K562 (cell line): ENCODE measurements around the gene FAM110D. TPM values are rescaled to one million over a fixed set of nuclear protein-coding genes. Genes with fewer than 3 reads are reported as not detected.

Source experiments
- ARID1B ChIP-seq: fragments of 450-650 bp; IDR thresholded peaks from 2 replicates; pipeline ENCODE4 v1.6.1; 2016; ENCODE audit warnings: antibody characterized with exemption, mild to moderate bottlenecking, inconsistent platforms
- C11orf30 ChIP-seq: fragments of 450-650 bp; IDR thresholded peaks from 2 replicates; pipeline ENCODE4 v1.6.1; 2016; ENCODE audit warnings: low read depth, mild to moderate bottlenecking
- CBX8 ChIP-seq: fragments of 200-600 bp; sonication (generic); IDR thresholded peaks from 2 replicates; pipeline ENCODE4 v1.6.1; 2012; ENCODE audit warnings: borderline replicate concordance, mixed run types, low read depth, mild to moderate bottlenecking, moderate library complexity, mixed read lengths, low read length, control low read depth, inconsistent platforms; ENCODE audit not compliant: poor library complexity, severe bottlenecking; ENCODE audit errors: extremely low read depth
- CEBPG ChIP-seq, 3 experiments: fragments of 200-800 bp in 1 of 3; sonication (Bioruptor generic) in 1 of 3; sonication (generic) in 1 of 3; formaldehyde crosslinking in 1 of 3; IDR thresholded peaks in 2 of 3; conservative IDR thresholded peaks in 1 of 3; 2 replicates each; pipeline versions ENCODE4 v1.6.1 to v1.8.0; 2016 to 2022; ENCODE audit warnings: missing compliant biosample characterization in 2 of 3, missing genetic modification characterization in 2 of 3, mild to moderate bottlenecking in 1 of 3, missing genetic modification reagents in 1 of 3
- ETV5 ChIP-seq: sonication (generic); formaldehyde crosslinking; IDR thresholded peaks from 2 replicates; pipeline ENCODE4 v1.4.0; 2020; ENCODE audit warnings: low read depth, mild to moderate bottlenecking, missing genetic modification reagents
- HDAC2 ChIP-seq: fragments of 450-650 bp; IDR thresholded peaks from 2 replicates; pipeline ENCODE4 v1.6.1; 2016; ENCODE audit warnings: mild to moderate bottlenecking
- HMG20A ChIP-seq: fragments of 450-650 bp; formaldehyde crosslinking; conservative IDR thresholded peaks from 2 replicates; pipeline ENCODE4 v1.4.0; 2020; ENCODE audit warnings: mild to moderate bottlenecking, mixed read lengths
- HNRNPL ChIP-seq: fragments of 200-400 bp; formaldehyde crosslinking; IDR thresholded peaks from 2 replicates; pipeline ENCODE4 v1.6.1; 2017; ENCODE audit warnings: low read depth, mild to moderate bottlenecking, low read length
- L3MBTL2 ChIP-seq: fragments of 450-650 bp; IDR thresholded peaks from 2 replicates; pipeline ENCODE4 v1.6.1; 2016; ENCODE audit warnings: mild to moderate bottlenecking, moderate library complexity
- NFRKB ChIP-seq: fragments of 450-650 bp; IDR thresholded peaks from 2 replicates; pipeline ENCODE4 v1.6.1; 2016; ENCODE audit warnings: low read depth
- NR4A1 ChIP-seq, 2 experiments: fragments of 250-450 bp in 1 of 2; fragments of 450-650 bp in 1 of 2; sonication (Bioruptor Pico) in 1 of 2; IDR thresholded peaks; 2 replicates each; pipeline versions ENCODE4 v1.4.0 to v1.6.1; 2016 to 2020; ENCODE audit warnings: mild to moderate bottlenecking in 2 of 2, missing compliant biosample characterization in 1 of 2, missing genetic modification characterization in 1 of 2, moderate library complexity in 1 of 2
- PRPF4 ChIP-seq: fragments of 200-400 bp; formaldehyde crosslinking; IDR thresholded peaks from one replicate; pipeline ENCODE4 v1.6.1; 2017; ENCODE audit warnings: low read length, low read depth, mild to moderate bottlenecking; ENCODE audit not compliant: insufficient read depth, poor library complexity, severe bottlenecking
- ZBTB17 ChIP-seq: fragments of 450-650 bp; formaldehyde crosslinking; IDR thresholded peaks from 2 replicates; pipeline ENCODE4 v1.4.0; 2020; ENCODE audit warnings: mild to moderate bottlenecking
- ZNF57 ChIP-seq: fragments of 450-650 bp; formaldehyde crosslinking; IDR thresholded peaks from 2 replicates; pipeline ENCODE4 v1.4.0; 2020; ENCODE audit warnings: mild to moderate bottlenecking, moderate library complexity
- ZNF699 ChIP-seq: fragments of 250-450 bp; sonication (Bioruptor Pico); IDR thresholded peaks from 2 replicates; pipeline ENCODE4 v1.8.0; 2021; ENCODE audit warnings: mild to moderate bottlenecking, moderate library complexity; ENCODE audit not compliant: insufficient replicate concordance
- polyA plus RNA-seq, 8 experiments: library from polyadenylated mRNA; depleted of rRNA in 4 of 8; stranded (reverse) in 5 of 8; unstranded in 3 of 8; fragments of >200 nt; fragmentation: Nextera tagmentation in 2 of 8; fragmentation: Illumina TruSeq in 1 of 8; extraction: Ambion mirVana in 2 of 8; extraction: Trizol in 1 of 8; gene quantifications; 2 replicates each; pipeline versions ENCODE4 v1.2.1 to v1.2.3, GENCODE V29; 2011 to 2014; ENCODE audit warnings: inconsistent platforms in 1 of 8, missing spikeins in 1 of 8
- total RNA-seq, 7 experiments: library from RNA; depleted of rRNA in 6 of 7; stranded (reverse); fragments of >200 nt in 6 of 7; fragmentation: Illumina TruSeq in 2 of 7; extraction: Trizol in 2 of 7; gene quantifications; 2 replicates each; pipeline versions ENCODE4 v1.2.1 to v1.2.3, GENCODE V29; 2011 to 2021; ENCODE audit warnings: low replicate concordance in 1 of 7
- TF ChIP-seq, protein P1 (sequence below): fragments of 200-800 bp; sonication (Bioruptor generic); IDR thresholded peaks from 2 replicates; pipeline ENCODE4 v1.6.1; 2017; ENCODE audit warnings: missing genetic modification characterization, missing compliant biosample characterization
- TF ChIP-seq, protein P2 (sequence below): sonication (generic); formaldehyde crosslinking; IDR thresholded peaks from 2 replicates; pipeline ENCODE4 v1.8.0; 2022; ENCODE audit warnings: missing genetic modification reagents, mild to moderate bottlenecking, moderate library complexity, borderline replicate concordance
- TF ChIP-seq, protein P3 (sequence below): fragments of 250-450 bp; sonication (Bioruptor Pico); IDR thresholded peaks from 2 replicates; pipeline ENCODE4 v1.5.0; 2020; ENCODE audit warnings: mild to moderate bottlenecking

FAM110D gene
- total and polyA plus RNA-seq, 9 of the 15 experiments (the other 6 are each of a cell fraction or from before 2014, with no cell fraction given), result 0.04 to 1.1 (median 0.33) TPM

DNA sequence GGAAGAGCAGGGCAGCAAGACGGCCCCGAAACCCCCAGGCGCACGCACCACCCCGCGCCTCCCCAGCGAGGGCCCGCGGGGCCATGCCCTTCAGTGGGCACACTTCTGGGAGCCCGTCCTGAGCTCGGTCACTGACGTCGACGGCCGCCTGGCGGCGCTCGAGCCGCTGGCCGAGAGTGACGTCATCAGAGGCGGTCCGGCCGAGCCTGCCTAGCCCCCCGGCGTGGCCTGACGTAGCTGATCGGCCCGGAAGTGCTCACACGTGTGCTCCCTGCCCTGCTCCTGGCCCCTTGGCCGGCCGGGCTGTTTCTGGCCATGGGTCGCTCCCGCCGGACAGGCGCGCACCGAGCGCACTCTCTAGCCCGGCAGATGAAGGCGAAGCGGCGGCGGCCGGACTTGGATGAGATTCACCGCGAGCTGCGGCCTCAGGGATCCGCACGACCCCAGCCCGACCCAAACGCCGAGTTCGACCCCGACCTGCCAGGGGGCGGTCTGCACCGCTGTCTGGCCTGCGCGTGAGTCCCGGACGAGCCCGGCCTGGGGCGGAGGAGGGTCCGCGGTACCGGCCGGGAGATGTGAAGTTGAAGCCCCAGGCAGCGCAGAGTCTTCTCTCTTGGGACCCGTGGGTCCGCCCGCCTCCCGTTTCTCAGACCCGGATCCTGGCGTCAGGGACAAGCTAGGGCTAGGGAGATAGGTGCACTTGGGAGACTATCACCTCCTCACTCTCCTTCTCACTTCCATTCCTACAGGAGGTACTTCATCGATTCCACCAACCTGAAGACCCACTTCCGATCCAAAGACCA is 11.0 kb downstream of the FAM110D start, which contains the start of gene ZNF593 (continued):
- no peak for TF ChIP-seq CBX8
- TF ChIP-seq ZNF699 (CRISPR knock-in tag), result no peak
- TF ChIP-seq L3MBTL2, result peak; percentile 81
- TF ChIP-seq HDAC2, result peak; percentile 96
- TF ChIP-seq ARID1B, result peak; percentile 68
- TF ChIP-seq PRPF4, result peak; percentile 51
- 0 out of 2 replicates have a peak, but pooled peaks have one; percentile 46 for TF ChIP-seq NFRKB
- TF ChIP-seq NR4A1 (CRISPR knock-in tag; IDR thresholded peaks at IDR 0.05), result no peak
- 0 out of 2 replicates have a peak, but pooled peaks have one; percentile 65 for TF ChIP-seq NR4A1 (tag; IDR thresholded peaks at IDR 0.05)
- peak; percentile 74 for TF ChIP-seq CEBPG (CRISPR knock-in tag; IDR thresholded peaks at IDR 0.05)
- no peak for TF ChIP-seq CEBPG (tag; conservative IDR thresholded peaks at IDR 0.05 in 1 of 2, IDR thresholded peaks at IDR 0.05 in 1 of 2)
- TF ChIP-seq, protein P1, sequence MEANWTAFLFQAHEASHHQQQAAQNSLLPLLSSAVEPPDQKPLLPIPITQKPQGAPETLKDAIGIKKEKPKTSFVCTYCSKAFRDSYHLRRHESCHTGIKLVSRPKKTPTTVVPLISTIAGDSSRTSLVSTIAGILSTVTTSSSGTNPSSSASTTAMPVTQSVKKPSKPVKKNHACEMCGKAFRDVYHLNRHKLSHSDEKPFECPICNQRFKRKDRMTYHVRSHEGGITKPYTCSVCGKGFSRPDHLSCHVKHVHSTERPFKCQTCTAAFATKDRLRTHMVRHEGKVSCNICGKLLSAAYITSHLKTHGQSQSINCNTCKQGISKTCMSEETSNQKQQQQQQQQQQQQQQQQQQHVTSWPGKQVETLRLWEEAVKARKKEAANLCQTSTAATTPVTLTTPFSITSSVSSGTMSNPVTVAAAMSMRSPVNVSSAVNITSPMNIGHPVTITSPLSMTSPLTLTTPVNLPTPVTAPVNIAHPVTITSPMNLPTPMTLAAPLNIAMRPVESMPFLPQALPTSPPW (CRISPR knock-in tag), result peak; percentile 94
- TF ChIP-seq, protein P2, sequence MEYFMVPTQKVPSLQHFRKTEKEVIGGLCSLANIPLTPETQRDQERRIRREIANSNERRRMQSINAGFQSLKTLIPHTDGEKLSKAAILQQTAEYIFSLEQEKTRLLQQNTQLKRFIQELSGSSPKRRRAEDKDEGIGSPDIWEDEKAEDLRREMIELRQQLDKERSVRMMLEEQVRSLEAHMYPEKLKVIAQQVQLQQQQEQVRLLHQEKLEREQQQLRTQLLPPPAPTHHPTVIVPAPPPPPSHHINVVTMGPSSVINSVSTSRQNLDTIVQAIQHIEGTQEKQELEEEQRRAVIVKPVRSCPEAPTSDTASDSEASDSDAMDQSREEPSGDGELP (CRISPR knock-in tag), result peak; percentile 95
- TF ChIP-seq, protein P3, sequence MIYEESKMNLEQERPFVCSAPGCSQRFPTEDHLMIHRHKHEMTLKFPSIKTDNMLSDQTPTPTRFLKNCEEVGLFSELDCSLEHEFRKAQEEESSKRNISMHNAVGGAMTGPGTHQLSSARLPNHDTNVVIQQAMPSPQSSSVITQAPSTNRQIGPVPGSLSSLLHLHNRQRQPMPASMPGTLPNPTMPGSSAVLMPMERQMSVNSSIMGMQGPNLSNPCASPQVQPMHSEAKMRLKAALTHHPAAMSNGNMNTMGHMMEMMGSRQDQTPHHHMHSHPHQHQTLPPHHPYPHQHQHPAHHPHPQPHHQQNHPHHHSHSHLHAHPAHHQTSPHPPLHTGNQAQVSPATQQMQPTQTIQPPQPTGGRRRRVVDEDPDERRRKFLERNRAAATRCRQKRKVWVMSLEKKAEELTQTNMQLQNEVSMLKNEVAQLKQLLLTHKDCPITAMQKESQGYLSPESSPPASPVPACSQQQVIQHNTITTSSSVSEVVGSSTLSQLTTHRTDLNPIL (CRISPR knock-in tag), result peak; percentile 58; the same call in 1 of the 2 replicates
- TF ChIP-seq C11orf30, result peak; percentile 94
- no peak for TF ChIP-seq HMG20A
- peak; percentile 92 for TF ChIP-seq ETV5 (CRISPR knock-in tag)
- TF ChIP-seq ZBTB17 (CRISPR knock-in tag), result peak; percentile 82
- peak; percentile 99 for TF ChIP-seq HNRNPL
- 0 out of 2 replicates have a peak, but pooled peaks have one; percentile 34 for TF ChIP-seq ZNF57 (CRISPR knock-in tag)
